NCI-H226 (cell line): ENCODE results near the gene POLR1C.
A peak's percentile ranks its signal among the peaks of the same experiment; 100 is the strongest.
"Not testable (repeated sequence)": the region's sequence is repeated elsewhere in the genome, so short reads cannot be mapped to it uniquely, and the experiment has no call there.

Source experiments
- DNase-seq: peaks from one replicate; pipeline ENCODE4 v3.0.0-alpha.2; 2015

The POLR1C gene

GRCh38 chr6:43493833-43494232 lies 23.1 kb upstream of the POLR1C start:
- no peak for DNase-seq

GRCh38 chr6:43494321-43494720 lies 22.6 kb upstream of the POLR1C start:
- no peak for DNase-seq

- no peak for DNase-seq
Measured at GRCh38 chr6:43494766-43495165, 22.1 kb upstream of the POLR1C start.

GRCh38 chr6:43495409-43495941 lies 21.4 kb upstream of the POLR1C start:
- DNase-seq, result peak; percentile 53

GRCh38 chr6:43496370-43497128 lies 20.3 kb upstream of the POLR1C start:
- peak; percentile 62 for DNase-seq

- DNase-seq, result no peak
Measured at GRCh38 chr6:43497129-43497396, 19.8 kb upstream of the POLR1C start.

GRCh38 chr6:43497689-43498088 lies 19.2 kb upstream of the POLR1C start:
- DNase-seq, result no peak

GRCh38 chr6:43498291-43498690 lies 18.6 kb upstream of the POLR1C start:
- DNase-seq, result not testable (repeated sequence)

- no peak for DNase-seq
Measured at GRCh38 chr6:43499028-43499815, 17.7 kb upstream of the POLR1C start.

GRCh38 chr6:43500921-43501320 lies 16.0 kb upstream of the POLR1C start:
- no peak for DNase-seq

- DNase-seq, result no peak
Measured at GRCh38 chr6:43502666-43503065, 14.2 kb upstream of the POLR1C start.

- DNase-seq, result no peak
Measured at GRCh38 chr6:43503443-43503842, 13.4 kb upstream of the POLR1C start.

GRCh38 chr6:43504756-43505593 lies 11.9 kb upstream of the POLR1C start:
- no peak for DNase-seq

GRCh38 chr6:43505718-43506117 lies 11.2 kb upstream of the POLR1C start:
- no peak for DNase-seq

- no peak for DNase-seq
Measured at GRCh38 chr6:43506171-43506570, 10.7 kb upstream of the POLR1C start.

- peak; percentile 59 for DNase-seq
Measured at GRCh38 chr6:43506667-43507471, 10.0 kb upstream of the POLR1C start.

GRCh38 chr6:43508481-43509141 lies 8.3 kb upstream of the POLR1C start:
- no peak for DNase-seq

- DNase-seq, result no peak
Measured at GRCh38 chr6:43509142-43509983, 7.5 kb upstream of the POLR1C start.

GRCh38 chr6:43509984-43510826 lies 6.7 kb upstream of the POLR1C start, which contains the start of gene LRRC73:
LRRC73 (minus strand) TSS chr6:43510346; CDS start chr6:43509785, 561 bp downstream.
- DNase-seq, result peak; percentile 79

- DNase-seq, result no peak
Measured at GRCh38 chr6:43510827-43511163, 6.1 kb upstream of the POLR1C start.
